Measurements from ENCODE around the gene RPL26.
"Not testable (repeated sequence)": the region's sequence is repeated elsewhere in the genome, so short reads cannot be mapped to it uniquely, and the experiment has no call there.

RPL26 gene

DNA sequence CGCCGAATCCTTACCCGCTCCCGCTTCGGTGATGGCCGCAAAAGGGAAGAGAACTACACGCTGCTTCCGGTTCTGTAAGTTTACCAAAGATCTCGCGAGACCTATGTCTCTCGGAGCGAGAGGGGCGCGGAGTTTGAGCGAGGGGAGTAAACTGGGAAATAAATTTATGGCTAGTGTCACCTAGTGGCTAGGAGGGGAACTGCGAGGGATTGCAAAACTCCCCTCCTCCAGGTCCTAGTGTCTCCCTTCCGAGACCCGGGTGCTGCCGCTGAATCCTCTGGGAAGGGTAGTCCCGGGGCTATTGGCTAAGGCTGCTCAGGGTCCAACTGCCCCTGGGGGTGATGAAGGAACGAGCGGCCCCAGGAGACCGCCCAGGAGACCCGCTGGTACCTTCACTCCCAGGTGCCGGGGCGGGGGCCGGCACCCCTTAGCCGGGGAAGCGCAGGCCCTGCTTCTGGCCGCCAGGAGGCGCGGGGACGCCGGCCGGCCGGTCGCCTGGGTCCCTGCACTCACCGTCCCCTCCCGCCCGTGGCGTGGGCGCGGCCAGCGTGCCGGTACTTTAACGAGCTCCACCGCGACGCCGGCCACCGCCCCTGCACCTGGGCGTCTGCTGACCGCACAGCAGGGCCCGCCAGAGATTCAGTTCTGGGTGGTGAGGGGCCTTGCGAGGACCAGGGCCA lies at the start of gene RPL26:
TSS of gene RPL26 (minus strand) at position 51 of the 680 bp plus-strand sequence. CDS start 883 bp downstream, outside the sequence.
- DNase-seq: peak; percentile 99

DNA sequence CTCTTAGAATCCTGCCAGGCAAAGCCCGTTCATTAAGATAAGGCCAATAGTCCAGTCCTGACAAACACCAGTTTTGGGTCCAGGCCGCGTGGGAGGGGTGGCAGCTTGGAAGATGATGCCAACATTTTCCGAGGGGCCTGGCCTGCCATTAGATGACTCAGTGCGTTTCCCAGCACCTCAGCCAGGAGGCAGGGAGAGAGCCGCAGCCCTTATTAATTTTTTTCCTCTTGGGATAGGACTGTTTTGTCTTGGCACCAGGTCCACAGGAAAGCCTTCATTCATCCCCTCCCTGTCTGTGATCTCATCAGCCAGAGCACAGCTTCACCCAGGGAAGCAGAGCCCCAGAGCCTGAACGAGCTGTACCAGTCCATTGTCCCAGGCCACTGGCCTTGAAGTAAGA lies 48.0 kb upstream of the RPL26 start:
- no peak for DNase-seq

DNA sequence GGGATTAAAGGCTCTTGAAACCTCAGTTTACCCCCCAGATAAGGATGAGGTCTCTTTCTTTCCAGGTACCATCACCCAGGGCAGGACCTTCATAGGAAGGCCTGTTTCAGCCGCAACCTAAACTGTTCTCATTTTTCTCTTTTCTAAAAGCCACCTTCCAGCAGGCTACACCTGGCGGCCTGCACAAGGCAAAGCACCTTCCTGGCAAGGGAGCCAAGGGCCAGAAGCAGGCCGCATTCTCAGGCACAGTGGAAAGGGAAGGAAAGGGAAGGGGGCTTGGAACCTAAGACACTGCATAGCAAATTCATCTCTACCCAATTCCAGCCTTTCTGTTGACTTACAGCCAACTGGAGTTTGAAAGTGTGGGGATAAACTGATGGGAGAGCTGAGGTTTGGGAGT lies 43.8 kb upstream of the RPL26 start:
- no peak for DNase-seq

DNA sequence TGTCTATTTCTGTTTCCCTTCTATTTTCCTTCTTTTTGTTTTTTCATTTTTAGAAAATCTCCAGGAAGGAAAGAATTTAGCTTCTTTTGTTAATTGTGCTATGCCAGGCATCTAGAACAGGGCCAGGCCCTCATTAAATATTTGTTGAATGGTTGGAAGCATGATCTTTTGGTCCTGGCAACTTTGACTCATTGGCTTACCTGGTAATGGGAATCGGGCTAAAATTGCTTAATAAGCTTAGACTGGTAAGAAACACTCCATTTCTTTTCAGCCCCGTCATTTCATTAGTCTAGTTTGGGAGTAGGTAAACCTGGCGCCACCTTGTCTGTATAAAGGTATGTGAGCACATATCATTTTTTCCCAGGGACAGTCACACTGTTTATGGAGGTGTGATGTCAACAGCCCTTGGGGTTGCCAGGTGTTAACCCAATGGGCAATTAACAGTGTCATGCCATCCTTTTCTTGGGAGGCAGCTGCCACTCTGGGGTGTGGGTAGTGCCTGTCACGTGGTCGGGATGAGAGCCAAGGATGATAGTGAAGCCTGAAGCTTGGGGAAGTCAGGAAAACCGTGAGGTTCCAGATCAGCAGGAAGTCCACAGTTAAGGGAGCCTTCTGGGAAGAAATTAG lies 43.2 kb upstream of the RPL26 start:
- DNase-seq: no peak

DNA sequence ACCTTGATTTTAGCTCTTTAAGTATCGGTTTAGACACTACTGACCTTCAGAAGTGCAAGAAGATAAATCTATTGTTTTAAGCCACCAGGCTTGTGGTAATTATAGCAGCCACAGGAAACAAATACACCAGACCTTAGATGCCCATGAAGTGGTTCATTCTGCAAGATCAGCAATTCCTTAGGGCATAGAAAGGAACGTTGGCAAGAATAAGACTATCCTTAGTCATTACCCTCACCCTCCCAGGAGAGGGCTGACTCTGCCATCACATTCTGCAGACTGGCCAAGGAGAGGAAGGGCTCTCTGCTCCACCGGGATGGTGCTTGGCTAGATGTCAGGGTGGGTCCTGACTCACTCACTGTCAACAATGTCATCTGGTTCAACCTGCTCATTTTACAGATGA lies 38.6 kb upstream of the RPL26 start:
- DNase-seq: no peak

DNA sequence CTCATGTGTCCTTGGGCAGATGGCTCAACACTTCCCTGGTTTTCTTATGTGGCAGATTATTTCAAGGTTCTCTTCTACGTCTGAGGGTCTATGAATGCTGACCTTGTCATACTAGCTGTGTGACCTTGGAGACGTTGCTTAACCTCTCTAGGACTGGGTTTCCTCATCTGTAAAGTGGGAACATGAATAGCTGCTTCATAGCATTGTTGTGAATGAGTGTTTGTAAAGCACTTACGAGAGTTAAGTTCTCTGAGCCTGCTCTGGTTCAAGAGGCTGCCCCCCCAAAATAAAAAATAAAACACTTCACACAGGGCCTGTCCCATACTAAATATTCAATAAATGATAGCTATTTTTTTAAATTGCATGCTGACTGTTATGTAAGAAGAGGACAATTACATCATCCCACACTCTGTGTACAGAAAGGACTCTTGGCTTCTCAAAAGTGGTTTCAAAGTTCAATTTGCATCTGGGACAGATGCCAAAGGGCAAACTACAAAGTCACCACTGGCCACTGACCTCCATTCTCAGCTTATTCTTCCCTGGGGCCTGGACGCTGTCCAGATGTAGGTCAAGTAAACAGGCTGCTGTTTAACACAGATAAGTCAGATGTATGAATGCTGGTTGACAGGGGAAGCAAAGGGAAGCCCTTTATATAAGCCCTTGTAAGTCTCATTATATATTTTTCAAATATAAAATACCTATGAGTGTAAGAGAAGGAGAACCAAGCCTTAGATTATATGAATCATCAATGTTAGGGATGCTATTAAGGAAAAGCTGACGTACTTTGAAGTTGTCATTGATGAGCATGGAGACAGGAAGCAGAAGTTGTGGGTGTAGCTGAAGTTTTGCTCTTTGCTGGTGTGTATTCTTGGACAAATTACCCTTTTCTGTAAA lies 37.3 kb upstream of the RPL26 start:
- DNase-seq: no peak

DNA sequence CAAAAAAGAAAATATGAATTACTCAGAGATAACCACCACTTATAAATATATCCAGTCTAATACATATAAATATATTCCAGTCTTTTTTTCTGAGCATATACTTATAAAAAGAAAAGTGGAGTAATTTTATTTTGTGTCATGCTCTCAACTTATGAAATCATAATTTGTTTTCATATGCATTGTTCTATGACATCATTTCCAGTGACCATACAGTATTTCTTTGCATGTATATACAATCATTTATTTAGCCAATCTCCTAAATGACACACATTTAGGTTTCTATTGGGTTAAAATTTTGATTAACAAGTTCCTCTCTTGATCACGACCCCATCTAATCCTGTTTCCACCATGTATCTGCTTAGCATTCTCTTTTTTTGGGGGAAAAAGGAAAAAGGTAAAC lies 36.3 kb upstream of the RPL26 start:
- DNase-seq: no peak

DNA sequence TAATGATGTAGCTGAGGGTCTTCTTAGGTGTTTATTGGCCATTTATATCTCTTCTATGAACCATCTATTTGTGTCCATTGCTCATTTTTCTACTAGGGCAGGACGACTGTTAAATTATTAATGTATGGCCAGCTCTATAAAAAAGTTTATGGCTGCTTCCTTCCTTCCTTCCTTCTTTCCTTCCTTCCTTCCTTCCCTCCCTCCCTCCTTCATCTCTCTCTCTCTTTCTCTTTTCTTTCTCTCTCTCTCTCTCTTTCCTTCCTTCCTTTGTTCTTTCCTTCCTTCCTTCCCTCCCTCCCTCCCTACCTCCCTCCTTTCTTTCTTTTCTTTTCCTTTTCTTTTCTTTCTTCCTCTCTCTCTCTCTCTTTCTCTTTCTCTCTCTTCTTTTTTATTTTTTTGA lies 35.5 kb upstream of the RPL26 start:
- no peak for DNase-seq

DNA sequence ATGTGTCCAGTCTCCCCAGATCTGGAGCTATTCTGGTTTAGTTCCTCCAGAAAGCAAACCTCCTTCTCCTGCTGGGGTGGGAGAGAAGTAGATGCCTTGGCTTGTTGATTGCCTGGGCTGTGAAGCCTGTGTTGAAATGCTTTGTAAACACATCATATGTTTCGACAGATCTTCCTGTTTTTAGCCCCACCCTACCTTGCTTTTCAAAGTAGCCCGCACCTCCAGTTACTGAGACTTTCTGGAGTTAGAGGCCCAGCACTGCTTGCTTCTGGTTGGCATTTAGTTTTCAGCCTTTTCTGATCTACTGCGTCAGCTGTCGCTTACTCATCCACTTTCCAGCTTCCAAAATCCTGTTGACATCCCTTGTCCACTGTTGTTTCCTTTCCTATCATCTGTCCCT lies 34.8 kb upstream of the RPL26 start:
- DNase-seq: no peak

DNA sequence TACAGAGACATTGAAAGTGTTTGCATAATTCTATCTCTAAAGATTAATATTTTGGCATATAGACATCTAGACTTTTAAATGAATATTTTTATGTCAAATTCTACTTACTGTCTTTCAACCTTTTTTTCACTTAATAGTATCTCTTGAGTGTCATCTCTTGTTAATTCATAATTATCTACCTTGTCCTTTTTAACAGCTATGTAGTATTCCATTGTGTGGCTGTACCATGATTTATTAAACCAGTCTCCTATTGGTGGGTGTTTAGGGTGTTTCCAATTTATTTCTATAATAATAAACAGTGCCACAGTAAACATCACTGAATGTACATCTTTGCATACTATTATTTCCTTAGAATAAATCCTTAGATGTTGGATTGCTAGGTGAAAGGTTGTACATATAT lies 30.9 kb upstream of the RPL26 start:
- DNase-seq: no peak

DNA sequence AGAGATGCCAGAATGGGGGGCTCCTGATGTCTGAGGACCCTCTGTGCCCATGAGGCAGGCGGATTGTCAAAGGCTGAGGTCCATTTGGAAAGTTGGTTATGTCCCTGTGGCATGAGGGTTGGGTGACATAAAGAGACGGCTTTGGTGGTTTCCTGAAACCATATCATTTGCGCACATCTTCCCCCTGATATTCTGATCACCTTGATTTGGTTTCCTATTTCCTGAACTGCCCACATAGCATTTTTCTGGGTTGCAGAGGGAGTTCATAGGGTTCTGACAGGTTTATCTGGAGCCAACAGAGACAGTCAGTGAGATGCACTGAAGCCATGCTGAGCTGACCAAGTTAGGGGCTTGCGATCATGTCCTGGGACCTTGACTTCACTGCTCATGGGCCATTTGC lies 30.3 kb upstream of the RPL26 start:
- DNase-seq: no peak

DNA sequence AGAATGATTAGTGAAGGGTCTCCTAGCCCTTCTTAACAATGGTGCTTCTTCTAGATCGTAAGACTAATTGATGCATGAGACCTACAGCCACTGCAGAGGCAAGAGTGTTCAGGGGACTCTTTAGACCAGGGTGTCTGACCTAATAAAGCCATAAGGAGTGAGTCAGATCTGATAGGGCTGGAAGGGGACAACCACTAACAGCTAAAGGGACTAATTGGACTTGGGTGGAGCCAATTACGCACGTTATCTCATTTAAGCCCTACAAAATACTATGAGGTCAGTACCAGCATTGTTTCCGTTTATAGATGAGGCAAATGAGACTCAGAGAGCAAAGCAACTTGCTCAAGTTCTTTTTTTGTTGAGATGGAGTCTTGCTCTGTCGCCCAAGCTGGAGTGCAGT lies 29.1 kb upstream of the RPL26 start:
- DNase-seq: no peak

DNA sequence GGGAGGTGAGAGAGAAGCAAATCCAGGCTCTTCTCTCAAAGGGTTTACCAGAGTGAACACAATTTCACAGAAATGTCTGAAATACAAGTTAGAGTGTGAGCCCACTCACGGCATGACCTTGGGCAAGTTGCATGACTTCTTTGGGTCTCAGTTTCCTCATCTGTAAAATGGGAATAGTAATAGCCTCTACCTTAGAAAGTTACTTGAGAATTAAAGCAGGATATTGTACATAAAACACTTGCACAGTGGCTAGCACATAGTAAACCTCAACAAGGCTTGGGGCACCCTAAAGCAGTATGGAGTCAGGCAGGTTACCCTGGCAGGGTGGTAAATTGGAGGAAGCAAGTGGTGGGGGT lies 27.9 kb upstream of the RPL26 start:
- DNase-seq: no peak

DNA sequence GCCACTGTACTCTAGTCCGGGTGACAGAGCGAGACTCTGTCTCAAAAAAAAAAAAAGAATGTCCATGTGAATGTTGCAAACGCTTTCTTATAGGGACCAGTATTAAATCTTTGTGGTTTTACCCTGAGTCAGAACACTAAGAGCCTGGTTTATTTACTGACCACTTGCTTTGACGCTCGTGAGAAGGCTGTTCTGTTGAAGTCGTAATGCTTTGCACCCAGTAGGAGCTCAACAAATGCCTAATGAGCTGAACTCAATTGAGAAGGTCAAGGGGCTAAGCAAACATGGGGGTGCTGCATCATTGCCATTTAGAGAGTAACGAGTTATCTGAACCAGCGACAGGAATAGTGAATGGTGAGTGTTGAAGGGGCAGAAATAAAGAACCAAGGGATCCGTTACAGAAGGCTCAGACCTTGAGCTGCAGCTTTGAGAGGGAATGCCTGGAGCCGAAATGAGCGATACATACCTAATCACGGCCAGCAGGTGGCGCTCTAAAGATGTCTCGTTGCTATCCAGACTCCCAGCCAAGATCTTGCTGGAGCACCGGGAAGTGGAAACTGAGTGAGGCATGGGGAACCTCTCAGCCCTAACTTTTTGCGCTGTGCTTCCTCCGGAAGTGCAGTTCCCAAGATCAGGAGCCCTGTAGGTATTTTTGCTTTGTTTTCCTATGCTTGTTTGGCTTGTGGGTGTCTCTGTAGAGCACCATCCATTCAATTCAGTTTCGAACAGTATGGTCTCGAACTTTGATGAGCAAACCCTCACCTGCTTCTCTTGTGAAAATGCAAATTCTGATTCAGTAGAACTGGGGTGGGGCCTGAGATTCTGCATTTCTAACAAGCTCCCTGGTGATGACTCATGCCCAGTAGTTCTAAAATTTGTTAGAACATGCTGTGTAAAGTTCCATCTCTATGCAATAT lies 27.2 kb upstream of the RPL26 start:
- peak; percentile 90 for DNase-seq

DNA sequence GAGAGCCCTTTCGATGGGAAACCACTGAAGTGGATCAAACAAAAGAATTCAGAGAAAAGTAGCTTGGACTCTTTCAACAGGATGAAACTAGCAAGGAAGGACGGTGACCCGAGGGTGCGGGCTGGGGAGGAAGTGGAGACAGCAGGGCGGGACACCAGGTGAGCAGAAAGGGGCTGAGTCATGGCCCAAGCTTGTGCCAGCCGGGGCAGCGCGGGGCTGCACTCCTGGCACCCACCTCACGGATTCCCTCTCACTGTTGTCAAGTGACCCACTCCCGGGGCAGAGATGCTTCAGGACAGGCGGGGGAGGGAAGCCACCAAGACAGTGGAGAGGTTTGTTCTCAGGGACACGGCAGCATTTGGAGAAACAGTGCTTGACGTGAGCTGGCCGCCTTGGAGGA lies 25.4 kb upstream of the RPL26 start:
- DNase-seq: no peak

DNA sequence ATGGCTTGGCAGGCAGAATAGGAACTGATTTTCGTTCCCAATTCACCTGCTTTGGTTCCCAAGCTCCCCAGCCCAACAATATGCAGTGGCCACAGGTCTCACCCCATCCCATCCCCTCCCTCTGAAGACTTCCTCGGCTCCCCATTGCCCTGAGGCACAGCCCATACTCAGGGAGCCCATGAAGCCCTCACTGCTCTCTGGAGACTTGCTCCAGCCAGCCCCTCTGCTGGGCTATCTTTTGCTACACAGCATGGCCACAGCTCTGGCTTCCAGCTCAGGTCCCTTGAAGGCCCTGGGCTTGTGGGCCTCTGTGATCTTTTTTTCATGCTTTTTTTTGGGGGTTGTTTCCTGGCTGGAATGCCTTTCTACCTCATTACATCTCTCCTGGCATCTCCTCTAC lies 23.2 kb upstream of the RPL26 start:
- DNase-seq: no peak

DNA sequence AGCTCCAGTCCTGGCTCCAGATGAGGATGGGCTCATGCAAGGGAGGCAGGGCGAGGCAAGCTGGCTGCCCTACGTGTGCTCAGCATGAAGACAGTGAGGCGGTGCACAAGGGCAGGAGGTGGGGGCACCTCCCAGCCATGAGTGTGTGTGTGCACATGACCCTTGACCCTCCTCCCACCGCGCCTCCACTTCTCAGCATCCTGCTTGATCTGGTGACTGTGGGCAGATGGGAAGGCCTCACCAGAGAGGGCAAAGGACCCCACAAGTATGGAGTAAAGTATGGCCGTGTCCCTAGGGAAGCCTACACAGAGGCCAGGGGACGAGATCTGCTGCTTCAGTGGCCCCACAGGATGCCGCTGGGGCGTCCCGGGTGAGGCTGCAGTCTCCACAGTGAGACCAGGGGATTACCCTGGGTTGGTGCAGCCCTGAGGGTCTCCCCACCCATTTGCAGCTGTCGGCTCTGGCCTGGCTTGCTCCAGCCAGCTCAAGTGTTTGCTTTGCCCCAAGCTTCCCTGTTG lies 22.6 kb upstream of the RPL26 start:
- no peak for DNase-seq

DNA sequence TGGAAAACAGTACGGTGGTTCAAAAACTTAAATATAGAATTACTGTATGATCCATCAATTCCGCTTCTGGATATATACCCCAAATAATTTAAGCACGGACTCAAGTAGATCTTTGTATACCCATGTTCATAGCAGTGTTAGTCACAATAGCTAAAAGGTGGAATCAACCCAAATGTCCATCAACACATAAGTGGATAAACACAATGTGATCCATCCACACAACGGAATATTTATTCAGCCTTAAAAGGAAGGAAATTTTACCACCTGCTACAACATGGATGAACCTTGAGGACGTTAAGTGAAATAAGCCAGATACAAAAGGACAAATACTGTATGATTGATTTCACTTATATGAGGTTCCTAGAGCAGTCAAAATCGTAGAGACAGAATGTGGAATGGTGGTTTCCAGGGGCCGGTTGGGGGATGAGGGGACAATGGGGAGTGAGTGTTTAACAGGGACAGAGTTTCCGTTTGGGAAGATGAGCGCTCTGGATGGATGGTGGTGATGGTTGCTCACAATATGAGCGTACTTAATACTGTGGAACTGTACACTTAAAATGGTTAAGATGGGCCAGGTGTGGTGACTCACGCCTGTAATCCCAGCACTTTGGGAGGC lies 20.0 kb upstream of the RPL26 start:
- DNase-seq: no peak

DNA sequence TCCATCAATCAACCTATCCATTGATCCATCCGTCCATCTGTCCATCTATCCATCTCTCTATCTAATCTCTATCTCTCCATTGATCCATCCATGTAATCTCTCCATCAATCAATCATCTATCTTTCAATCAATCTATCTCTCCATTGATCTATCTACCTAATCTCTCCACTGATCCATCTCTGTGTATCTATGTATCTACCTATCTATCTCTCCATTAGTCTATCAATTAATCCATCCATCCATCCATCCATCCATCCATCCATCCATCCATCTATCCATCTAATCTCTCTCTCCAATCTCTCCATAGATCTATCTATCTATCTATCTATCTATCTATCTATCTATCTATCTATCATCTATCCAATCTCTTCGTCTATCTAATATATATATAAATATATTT lies 18.1 kb upstream of the RPL26 start:
- DNase-seq: no peak

DNA sequence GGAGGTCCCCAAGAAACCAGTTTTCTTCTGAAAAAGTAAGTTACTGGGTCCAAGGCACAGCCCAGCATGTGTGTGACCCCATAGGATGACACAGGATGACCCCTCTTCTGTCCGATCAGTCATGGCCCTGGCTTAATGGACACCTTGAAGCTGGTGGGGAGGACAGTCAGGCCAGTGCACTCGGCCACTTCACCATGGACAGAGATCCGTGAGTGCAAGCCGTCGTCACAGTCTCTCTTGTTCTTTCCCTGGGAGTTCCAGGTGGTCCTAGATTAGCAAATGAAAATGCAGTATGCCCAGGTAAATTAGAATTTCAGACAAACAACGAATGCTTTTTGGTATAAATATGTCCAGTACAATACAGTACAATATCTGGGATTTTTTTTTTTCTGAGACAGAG lies 16.0 kb upstream of the RPL26 start:
- DNase-seq: no peak

DNA sequence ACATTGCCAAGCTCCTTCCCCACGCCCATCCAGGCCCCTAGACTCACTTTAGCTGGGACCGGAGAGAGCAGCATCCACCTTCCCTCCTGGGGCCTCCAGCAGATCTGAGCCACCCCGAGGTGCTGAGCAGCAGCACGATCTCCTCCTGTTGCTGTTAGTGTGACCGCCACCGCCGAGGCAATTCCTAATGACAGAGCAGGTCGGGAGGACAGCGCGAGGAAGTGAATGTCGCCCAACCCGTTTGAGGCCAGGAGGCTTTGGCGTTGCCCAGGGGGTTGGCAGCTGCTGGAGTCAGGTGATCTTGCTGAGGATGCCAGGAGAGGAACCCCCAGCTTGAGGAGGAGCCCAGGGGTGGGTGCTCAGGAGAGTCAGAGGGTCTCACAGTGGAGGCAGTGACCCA lies 14.6 kb upstream of the RPL26 start, which contains the start of gene RNF222:
TSS of gene RNF222 (minus strand) at position 192 of the 400 bp plus-strand sequence. CDS start 4,366 bp downstream, outside the sequence.
- DNase-seq: no peak

DNA sequence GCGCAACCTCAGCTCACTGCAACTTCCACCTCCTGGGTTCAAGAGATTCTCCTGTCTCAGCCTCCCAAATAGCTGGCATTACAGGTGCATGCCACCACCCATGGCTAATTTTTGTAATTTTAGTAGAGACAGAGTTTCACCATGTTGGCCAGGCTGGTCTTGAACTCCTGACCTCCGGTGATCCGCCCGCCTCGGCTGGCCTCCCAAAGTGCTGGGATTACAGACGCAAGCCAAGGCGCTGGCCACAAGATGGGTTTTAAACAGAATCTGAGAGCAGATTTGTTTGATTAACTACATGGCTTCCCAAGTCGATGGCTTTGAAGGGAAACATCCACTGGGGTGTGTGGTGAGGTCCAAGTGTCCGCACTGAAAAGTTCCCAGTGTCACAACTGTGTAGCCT lies 11.5 kb upstream of the RPL26 start:
- not testable (repeated sequence) for DNase-seq
